ENCODE results near the gene TEX101.
"Not testable (repeated sequence)": the region's sequence is repeated elsewhere in the genome, so short reads cannot be mapped to it uniquely, and the experiment has no call there.

The TEX101 gene, protein sequence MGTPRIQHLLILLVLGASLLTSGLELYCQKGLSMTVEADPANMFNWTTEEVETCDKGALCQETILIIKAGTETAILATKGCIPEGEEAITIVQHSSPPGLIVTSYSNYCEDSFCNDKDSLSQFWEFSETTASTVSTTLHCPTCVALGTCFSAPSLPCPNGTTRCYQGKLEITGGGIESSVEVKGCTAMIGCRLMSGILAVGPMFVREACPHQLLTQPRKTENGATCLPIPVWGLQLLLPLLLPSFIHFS

DNA sequence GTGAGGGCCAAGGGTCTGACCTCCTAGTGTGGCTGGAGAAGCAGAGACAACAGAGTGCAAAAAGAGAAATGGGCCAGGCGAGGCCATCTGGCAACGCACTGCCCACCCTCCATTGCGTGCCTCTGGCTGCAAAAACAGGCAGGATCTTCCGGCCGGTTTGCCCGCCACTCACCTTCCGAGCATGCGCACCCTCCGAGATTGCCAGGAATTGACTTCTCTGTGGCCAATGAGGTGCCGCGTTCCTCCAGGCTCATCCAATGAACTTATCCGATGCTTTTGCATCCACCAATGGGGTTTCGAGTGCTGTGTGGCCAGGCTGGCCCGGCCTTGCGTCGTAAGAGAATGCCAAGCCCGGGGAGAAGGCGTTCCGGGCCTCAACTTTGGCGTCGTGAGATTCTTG, at the start of gene TEX101:
TEX101 (plus strand) TSS at position 337 of the 400 bp plus-strand sequence. CDS start 1,030 bp downstream, outside the sequence.
- DNase-seq: no peak

DNA sequence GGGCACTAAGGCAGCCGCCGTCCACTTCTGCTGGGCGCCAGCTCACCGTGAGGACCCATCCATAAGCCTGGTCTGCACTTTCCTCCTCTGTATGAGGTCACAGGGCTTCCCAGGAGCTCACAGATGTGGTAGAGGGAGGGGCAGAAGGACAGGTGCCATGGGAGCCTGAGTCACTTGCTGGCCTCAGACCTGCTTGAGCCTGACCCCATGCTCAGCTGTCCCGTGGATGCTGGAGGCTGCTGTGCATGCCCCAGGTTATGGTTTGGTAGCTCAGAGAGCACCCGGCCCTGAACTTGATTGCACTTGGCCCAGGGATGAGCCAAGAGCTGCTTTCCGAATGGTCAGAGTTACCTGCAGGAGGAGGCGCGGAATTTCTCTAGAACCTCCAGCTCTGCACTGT, 49.0 kb upstream of the TEX101 start:
- DNase-seq: not testable (repeated sequence)

GRCh38 chr19:43367822-43368221, 46.9 kb upstream of the TEX101 start:
- no peak for DNase-seq

- not testable (repeated sequence) for DNase-seq
Observed at GRCh38 chr19:43368897-43369296, 45.8 kb upstream of the TEX101 start.

GRCh38 chr19:43371909-43372308, 42.8 kb upstream of the TEX101 start:
- DNase-seq: no peak

- no peak for DNase-seq
Observed at GRCh38 chr19:43372462-43372861, 42.2 kb upstream of the TEX101 start.

- DNase-seq: not testable (repeated sequence)
Observed at GRCh38 chr19:43377624-43378023, 37.1 kb upstream of the TEX101 start.

DNA sequence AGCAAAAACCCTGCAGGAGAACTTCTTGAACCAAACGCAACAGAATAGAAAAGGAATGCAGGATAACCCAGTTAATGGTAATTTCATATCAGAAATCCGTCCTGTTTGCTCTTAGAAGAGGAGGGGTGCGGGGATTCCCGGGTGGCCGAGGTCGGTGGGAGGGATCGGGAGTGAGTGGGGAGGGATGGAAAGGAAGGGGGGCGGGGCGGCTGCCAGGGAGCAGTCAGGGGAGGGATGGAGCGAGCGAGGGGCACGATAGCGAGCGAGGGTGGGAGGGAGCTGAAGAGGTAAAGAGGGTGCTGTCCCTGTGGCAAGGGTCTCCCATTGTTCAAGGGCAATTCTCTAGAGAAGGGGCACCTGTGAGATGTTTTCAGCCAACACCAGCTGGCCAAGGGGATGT, 34.7 kb upstream of the TEX101 start:
- DNase-seq: no peak

GRCh38 chr19:43380771-43381386, 33.8 kb upstream of the TEX101 start:
- no peak for DNase-seq

- DNase-seq: not testable (repeated sequence)
Observed at GRCh38 chr19:43382586-43383216, 32.0 kb upstream of the TEX101 start.

DNA sequence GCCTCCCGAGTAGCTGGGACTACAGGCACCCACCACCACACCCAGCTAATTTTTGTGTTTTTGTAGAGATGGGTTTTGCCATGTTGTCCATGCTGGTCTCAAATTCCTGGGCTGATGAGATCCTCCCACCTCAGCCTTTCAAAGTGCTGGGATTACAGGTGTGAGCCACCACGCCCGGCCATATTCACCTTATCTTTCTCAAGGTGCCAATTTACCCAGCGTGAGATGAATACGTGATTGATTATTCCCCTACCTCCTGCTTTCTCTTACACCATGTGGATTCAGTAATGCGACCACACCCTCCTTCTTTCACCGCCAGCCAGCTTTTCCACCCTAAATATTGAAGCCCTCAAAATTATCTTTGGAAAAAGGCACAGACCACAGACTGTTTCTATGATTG, 31.4 kb upstream of the TEX101 start:
- DNase-seq: not testable (repeated sequence)

GRCh38 chr19:43383759-43384158, 30.9 kb upstream of the TEX101 start:
- not testable (repeated sequence) for DNase-seq

GRCh38 chr19:43390903-43391551, 23.7 kb upstream of the TEX101 start:
- not testable (repeated sequence) for DNase-seq

GRCh38 chr19:43391552-43391935, 23.1 kb upstream of the TEX101 start:
- not testable (repeated sequence) for DNase-seq

DNA sequence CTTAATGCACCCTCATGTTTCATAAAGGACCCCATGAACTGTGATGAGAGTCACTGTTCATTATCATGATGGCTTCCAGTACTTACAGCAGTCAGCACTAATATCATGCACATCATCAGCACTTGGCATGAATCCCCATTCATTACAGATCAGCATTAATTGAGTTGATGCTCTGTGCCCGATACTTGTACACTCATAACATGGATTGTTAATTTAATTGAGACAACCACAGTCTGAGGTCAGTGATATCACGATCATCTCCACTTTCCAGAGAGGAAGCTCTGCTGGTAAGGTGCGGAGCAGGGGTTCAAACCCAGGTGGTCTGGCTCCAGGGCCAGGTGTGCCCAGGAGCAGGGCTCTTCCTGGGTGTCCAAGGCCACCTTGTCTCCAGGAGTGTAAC, 21.2 kb upstream of the TEX101 start:
- DNase-seq: not testable (repeated sequence)

DNA sequence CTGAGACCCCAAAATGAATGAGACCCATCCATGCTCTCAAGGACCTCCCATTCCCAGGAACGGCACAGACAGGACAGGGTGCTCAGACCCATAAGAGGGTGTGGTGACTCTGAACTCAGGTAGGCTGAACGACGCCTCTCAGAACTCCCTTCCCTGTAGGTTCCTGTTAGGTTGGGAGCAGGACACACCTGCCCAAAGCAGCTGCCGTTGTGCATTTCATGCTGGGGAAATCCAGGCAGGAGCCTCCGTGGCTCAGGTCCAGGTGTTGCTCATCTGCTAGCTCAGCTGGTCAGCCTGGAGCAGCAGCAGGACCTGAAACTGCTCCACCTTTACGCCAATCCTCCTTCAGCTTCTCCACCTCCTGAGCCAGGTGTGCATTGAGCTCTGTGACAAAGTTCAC, 19.1 kb upstream of the TEX101 start:
- no peak for DNase-seq

GRCh38 chr19:43406297-43406696, 8.4 kb upstream of the TEX101 start:
- DNase-seq: no peak

DNA sequence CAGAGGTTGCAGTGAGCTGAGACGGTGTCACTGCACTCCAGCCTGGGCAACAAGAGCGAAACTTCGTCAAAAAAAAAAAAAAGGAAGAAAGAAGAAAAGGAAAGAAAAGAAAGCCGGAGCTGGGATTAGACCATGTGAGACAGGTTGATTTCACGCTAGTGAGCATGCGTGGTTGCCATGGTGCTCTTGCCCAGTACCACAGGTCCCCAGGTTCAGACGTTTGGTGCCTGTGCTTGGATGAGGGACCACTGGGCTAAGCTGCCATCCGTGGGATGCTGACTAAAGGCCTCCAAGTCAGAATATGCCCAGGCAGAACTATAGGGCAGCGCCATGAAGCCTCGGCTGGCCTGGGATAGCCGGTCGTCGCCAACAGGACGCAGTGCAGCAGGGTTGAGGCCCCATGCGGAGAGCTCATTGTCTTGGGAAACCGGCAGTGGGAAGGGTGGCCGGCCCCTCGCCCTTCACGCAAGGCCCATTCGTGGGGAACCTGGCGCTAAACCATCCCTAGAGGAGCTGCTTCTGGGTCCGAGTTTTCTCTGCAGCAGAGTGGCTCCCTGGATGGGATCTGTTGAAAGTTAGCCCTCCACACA, 7.2 kb upstream of the TEX101 start:
- DNase-seq: no peak

- no peak for DNase-seq
Observed at GRCh38 chr19:43408043-43408442, 6.6 kb upstream of the TEX101 start.

GRCh38 chr19:43409415-43409814, 5.3 kb upstream of the TEX101 start:
- DNase-seq: no peak

DNA sequence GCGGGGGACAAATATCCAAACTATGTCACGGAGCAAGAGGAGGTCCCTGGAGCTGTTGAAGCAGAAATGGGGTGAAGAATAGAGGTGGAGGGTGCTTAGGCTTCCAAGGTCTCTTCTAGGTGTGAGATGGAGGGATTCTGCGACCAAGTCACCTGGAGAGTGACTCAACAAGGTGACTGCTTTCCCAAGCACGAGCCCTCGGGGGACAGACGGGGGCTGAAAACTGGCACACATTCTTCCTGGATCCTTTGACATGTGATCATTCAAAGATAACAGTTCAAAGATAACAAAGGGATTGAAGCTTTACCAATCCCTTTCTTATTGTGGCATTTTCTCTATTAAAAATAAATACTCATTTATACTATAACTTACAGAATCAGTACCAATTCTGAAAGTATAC, 2.2 kb upstream of the TEX101 start:
- no peak for DNase-seq

DNA sequence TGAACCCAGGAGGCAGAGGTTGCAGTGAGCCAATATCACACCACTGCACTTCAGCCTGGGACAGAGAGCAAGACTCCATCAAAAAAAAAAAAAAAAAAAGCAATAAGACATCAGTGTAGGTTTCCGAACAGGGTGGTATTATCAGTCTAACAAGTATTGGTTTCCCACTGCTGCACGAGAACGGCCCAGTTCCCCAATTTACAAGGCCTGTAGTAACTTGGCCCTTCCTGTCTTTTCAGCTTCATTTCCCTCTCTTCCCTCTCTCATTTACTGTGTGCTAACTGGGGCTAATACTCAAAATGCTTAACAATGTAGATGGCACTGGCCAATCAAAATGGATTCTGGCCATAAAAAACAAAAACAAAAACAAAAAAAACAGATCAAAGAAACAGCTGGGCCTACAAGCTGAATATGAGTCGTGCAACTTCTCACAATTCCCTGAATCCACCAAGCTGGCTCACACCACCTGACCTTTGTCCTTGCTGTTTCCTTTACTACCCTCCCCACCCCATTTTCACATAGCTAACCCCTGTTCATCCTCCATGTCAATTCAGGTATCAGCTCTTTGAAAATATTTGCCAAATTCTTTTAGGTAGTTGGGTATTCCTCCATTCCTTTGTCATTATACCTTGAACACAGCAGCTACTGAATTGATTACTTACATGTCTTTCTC, 2.4 kb downstream of the TEX101 start:
- DNase-seq: no peak

DNA sequence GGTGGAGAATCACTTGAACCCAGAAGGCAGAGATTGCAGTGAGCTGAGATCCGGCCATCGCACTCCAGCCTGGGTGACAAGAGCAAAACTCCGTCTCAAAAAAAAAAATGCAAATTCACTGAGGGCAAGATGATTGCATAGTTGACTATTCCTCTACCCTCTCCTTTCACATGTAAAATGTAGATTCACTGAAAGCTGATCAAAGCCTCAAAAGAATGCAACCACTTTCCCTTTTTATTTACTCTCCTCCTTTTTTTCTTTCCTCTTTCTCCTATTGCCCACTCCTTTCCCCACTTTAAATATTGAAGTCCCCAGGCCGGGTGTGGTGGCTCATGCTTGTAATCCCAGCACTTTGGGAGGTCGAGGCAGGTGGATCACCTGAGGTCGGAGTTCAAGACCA, 6.3 kb downstream of the TEX101 start:
- DNase-seq: no peak

Measured in NCI-H510A treated with DMSO at 0.1 percent for 48 hours (cell line).